H1 (cell line): Measurements from ENCODE around the gene HDAC7. TPM values are rescaled to one million over a fixed set of nuclear protein-coding genes. Genes with fewer than 3 reads are reported as not detected.

Source experiments
- CEBPB ChIP-seq: IDR thresholded peaks from 2 replicates; pipeline ENCODE4 v1.6.1; 2012; ENCODE audit warnings: low read depth, low read length
- CREB1 ChIP-seq: IDR thresholded peaks from 2 replicates; pipeline ENCODE4 v1.6.1; 2012; ENCODE audit warnings: inconsistent platforms
- CTBP2 ChIP-seq: IDR thresholded peaks from 2 replicates; pipeline ENCODE4 v1.7.0; 2011; ENCODE audit warnings: borderline replicate concordance, mild to moderate bottlenecking, moderate library complexity, mixed read lengths, low read length; ENCODE audit not compliant: insufficient read depth, insufficient read length
- JUND ChIP-seq: IDR thresholded peaks from 2 replicates; pipeline ENCODE4 v1.6.1; 2011; ENCODE audit warnings: mild to moderate bottlenecking, improper control_type of control experiment, low read length
- SIX5 ChIP-seq: IDR thresholded peaks from 2 replicates; pipeline ENCODE4 v1.6.1; 2011; ENCODE audit warnings: mild to moderate bottlenecking, low read depth, low read length
- SUZ12 ChIP-seq: fragments of 200-600 bp; sonication (generic); IDR thresholded peaks from 2 replicates; pipeline ENCODE4 v1.6.1; 2012; ENCODE audit warnings: mild to moderate bottlenecking, inconsistent platforms, low read length, moderate library complexity, mixed read lengths
- YY1 ChIP-seq: IDR thresholded peaks from 2 replicates; pipeline ENCODE4 v1.6.1; 2011; ENCODE audit warnings: low read depth, mild to moderate bottlenecking, low read length
- polyA plus RNA-seq, 7 experiments: library from polyadenylated mRNA; depleted of rRNA in 3 of 7; stranded (reverse) in 5 of 7; unstranded in 2 of 7; fragments of >200 nt in 5 of 7; fragments of 200-250 nt in 2 of 7; gene quantifications; 1 replicate in 5 of 7; 2 replicates in 1 of 7; 4 replicates in 1 of 7; pipeline versions ENCODE4 v1.2.1 to v1.2.3, GENCODE V29; 2011 to 2013; ENCODE audit warnings: missing spikeins in 2 of 7, mixed read lengths in 2 of 7
- total RNA-seq: library from RNA; stranded (reverse); fragmentation: NEBNext Ultra II Directional; extraction: Animal tissue kit (Norgen Biotek cat#: 25700); gene quantifications from 2 replicates; pipeline ENCODE4 v1.2.1, GENCODE V29; 2021
- TF ChIP-seq, protein P1 (sequence below): fragments of 300-600 bp; sonication (generic); IDR thresholded peaks from 2 replicates; pipeline ENCODE4 v1.7.1; 2012; ENCODE audit warnings: low read length, moderate library complexity, mild to moderate bottlenecking, inconsistent platforms; ENCODE audit not compliant: insufficient replicate concordance

Gene HDAC7
- total and polyA plus RNA-seq, 2 of the 8 experiments (the other 6 are each of a cell fraction or from before 2014, with no cell fraction given) = 25.5 to 84.9 TPM

DNA sequence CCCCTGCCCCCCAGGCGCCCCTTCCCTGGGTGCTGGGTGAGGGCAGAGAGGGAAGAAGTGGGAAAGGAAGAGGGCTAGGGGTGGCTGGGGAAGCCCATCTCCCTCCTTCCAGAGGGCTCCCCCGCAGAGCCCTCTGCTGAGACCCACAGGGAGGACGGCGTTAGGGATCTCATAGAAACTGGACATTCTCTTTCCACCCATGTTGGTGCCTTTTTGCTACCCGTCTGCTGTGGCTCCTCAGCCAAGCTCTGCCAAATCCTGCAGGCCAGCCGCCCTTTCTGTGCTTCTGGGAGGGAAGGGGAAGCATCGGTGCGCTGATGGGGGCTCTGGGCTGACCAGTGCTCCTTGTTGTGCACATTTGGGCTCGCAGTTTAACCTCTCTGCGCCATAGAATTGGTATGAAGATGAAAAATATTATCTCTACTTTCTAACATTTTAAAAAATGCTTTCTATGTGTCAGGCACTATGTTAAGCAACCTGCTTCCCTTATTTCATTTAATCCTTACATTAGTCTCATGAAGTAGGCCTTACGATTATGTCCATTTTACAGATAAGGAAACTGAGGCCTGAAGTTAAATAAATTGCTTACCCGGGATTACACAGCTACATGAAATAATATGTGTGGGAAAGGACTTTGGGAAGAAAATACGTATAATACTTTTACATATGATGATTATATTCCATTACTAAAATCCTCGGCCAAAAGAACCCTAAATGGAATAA, 45.7 kb downstream of the HDAC7 start (continued):
- TF ChIP-seq, protein P1, sequence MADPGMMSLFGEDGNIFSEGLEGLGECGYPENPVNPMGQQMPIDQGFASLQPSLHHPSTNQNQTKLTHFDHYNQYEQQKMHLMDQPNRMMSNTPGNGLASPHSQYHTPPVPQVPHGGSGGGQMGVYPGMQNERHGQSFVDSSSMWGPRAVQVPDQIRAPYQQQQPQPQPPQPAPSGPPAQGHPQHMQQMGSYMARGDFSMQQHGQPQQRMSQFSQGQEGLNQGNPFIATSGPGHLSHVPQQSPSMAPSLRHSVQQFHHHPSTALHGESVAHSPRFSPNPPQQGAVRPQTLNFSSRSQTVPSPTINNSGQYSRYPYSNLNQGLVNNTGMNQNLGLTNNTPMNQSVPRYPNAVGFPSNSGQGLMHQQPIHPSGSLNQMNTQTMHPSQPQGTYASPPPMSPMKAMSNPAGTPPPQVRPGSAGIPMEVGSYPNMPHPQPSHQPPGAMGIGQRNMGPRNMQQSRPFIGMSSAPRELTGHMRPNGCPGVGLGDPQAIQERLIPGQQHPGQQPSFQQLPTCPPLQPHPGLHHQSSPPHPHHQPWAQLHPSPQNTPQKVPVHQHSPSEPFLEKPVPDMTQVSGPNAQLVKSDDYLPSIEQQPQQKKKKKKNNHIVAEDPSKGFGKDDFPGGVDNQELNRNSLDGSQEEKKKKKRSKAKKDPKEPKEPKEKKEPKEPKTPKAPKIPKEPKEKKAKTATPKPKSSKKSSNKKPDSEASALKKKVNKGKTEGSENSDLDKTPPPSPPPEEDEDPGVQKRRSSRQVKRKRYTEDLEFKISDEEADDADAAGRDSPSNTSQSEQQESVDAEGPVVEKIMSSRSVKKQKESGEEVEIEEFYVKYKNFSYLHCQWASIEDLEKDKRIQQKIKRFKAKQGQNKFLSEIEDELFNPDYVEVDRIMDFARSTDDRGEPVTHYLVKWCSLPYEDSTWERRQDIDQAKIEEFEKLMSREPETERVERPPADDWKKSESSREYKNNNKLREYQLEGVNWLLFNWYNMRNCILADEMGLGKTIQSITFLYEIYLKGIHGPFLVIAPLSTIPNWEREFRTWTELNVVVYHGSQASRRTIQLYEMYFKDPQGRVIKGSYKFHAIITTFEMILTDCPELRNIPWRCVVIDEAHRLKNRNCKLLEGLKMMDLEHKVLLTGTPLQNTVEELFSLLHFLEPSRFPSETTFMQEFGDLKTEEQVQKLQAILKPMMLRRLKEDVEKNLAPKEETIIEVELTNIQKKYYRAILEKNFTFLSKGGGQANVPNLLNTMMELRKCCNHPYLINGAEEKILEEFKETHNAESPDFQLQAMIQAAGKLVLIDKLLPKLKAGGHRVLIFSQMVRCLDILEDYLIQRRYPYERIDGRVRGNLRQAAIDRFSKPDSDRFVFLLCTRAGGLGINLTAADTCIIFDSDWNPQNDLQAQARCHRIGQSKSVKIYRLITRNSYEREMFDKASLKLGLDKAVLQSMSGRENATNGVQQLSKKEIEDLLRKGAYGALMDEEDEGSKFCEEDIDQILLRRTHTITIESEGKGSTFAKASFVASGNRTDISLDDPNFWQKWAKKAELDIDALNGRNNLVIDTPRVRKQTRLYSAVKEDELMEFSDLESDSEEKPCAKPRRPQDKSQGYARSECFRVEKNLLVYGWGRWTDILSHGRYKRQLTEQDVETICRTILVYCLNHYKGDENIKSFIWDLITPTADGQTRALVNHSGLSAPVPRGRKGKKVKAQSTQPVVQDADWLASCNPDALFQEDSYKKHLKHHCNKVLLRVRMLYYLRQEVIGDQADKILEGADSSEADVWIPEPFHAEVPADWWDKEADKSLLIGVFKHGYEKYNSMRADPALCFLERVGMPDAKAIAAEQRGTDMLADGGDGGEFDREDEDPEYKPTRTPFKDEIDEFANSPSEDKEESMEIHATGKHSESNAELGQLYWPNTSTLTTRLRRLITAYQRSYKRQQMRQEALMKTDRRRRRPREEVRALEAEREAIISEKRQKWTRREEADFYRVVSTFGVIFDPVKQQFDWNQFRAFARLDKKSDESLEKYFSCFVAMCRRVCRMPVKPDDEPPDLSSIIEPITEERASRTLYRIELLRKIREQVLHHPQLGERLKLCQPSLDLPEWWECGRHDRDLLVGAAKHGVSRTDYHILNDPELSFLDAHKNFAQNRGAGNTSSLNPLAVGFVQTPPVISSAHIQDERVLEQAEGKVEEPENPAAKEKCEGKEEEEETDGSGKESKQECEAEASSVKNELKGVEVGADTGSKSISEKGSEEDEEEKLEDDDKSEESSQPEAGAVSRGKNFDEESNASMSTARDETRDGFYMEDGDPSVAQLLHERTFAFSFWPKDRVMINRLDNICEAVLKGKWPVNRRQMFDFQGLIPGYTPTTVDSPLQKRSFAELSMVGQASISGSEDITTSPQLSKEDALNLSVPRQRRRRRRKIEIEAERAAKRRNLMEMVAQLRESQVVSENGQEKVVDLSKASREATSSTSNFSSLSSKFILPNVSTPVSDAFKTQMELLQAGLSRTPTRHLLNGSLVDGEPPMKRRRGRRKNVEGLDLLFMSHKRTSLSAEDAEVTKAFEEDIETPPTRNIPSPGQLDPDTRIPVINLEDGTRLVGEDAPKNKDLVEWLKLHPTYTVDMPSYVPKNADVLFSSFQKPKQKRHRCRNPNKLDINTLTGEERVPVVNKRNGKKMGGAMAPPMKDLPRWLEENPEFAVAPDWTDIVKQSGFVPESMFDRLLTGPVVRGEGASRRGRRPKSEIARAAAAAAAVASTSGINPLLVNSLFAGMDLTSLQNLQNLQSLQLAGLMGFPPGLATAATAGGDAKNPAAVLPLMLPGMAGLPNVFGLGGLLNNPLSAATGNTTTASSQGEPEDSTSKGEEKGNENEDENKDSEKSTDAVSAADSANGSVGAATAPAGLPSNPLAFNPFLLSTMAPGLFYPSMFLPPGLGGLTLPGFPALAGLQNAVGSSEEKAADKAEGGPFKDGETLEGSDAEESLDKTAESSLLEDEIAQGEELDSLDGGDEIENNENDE = no peak
- TF ChIP-seq YY1 = no peak
- no peak for TF ChIP-seq SIX5
- TF ChIP-seq CEBPB = no peak
- no peak for TF ChIP-seq JUND
- TF ChIP-seq SUZ12 = no peak
- TF ChIP-seq CREB1 = no peak
- TF ChIP-seq CTBP2 = no peak
